NCI-H2107 treated with DMSO at 0.1 percent for 48 hours (cell line): ENCODE results near the gene RASEF.
"Not testable (repeated sequence)": the region's sequence is repeated elsewhere in the genome, so short reads cannot be mapped to it uniquely, and the experiment has no call there.

Source experiments
- DNase-seq: peaks from one replicate; lab custom pipeline; 2025; ENCODE audit not compliant: unreplicated experiment; lab: John Stamatoyannopoulos, UW

RASEF gene

DNA sequence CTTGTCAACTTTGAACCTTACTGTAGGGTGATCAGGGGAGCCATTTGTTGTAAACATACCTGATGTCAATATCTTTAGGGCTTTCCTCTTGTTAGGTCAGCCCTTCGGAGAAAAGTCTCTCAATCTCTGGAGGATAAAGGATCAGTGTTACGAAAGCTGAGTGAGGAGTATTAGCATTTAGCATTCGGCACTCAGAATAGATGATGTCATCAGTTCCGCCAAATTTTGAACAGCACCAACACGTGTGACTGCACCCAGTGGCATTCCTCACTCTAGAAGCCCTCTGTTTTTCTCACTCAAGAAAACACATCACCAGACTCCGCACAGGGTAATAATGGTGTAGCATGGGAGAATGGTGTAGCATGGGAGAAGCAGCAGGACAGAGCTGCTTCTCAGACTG, 87.8 kb downstream of the RASEF start:
- DNase-seq: no peak

GRCh38 chr9:82972446-82972845, 90.5 kb downstream of the RASEF start:
- DNase-seq: no peak

DNA sequence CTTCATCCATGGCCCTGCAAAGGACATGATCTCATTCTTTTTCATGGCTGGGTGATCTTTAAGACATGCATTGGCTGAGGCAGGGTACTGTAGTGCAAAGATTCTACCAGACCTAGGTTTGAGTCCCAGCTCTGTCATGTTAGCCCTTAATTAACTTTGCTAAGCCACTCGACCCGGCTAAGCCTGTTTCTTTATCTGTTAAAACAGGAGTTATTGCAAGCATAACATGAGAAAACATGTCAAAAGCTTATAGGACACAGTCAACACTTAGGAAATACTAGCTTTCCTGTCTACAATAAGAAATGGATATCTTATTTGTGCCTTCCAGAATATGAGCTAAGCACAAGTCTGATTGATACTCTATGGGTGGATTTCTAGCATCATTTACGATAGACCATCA, 92.6 kb downstream of the RASEF start:
- DNase-seq: no peak

DNA sequence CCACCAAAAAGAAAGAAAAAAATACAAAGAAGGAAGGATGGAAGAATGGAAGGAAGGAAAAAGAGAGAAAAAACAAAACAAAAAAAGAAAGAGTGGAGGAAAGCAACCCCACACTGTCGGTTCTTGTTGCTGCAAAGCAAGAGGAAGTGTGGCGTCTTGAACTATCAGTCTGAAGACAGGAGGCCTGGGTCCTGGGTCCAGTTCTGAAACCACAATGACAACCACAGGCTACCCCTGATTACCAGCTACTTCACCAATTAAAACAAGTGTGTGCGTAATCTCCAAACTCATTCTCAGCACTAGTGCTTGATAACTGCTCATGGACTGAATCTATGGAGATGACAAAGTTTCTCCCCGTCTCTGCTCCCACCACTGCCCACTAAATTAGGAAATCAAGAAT, 93.7 kb downstream of the RASEF start:
- DNase-seq: no peak

DNA sequence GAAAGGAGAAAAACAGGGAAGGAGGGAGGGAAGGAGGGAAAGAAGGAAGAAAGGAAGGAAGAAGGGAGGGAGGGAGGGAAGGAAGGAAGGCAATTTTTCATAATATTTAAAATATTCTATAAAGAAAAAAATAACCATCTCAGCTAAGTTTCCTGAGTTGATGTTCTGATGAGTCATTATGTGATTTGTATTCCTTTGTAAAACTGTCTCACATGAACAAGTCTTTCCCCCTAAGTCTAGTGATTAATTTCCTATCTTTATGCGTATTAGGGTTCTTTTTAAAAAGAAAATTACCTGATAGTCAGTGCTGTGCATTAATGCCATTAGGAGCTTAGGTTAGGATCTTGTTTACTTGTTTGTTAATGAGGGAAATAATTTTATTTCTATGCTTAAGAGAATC, 94.1 kb downstream of the RASEF start:
- DNase-seq: no peak

DNA sequence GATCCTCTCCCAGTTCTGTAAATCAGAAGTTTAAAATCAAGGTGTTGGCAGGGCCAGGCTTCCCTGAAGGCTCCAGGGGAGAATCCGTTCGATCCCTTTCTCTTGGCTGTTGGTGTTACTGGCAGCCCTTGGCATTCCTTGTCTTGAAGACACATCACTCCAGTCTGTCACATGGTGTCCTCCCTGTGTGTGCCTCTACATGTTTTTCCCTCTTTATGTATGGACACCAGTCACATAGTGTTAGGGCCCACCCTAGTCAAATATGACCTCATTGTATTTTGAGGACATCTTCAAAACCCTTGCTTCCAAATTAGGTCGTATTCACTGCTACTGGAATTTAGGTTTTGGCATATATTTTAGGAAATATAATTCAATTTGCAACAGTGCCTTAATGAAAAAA, 94.6 kb downstream of the RASEF start:
- no peak for DNase-seq

DNA sequence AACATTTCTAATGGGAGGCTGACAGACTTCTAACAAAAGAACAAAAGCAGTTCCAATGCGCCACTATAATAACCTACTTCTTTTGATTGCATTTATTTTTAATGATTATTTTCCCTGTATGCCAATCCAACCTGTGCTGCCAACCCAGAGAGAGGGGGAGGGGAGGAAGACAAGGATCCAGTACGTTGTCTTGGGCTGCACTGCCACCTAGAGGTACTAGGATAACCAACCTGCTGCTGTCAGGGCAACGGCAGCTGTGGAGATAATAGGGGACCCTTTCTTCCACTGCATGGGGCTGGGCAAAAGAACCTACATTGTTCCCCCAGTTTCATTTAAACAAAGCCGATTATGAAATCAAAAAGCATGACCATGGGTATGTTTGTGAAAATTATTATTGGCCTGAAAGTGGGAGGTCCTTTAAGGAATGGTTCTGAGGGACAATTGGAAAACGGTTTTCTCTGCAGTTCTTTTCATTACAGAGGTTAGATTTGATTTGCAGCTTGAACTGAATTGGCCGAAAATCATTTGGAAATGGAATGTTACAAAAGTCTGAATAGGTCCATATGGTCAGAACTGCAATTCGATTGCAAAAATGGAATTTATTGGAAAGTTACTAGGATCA, 101.3 kb downstream of the RASEF start:
- peak; percentile 57 for DNase-seq

- no peak for DNase-seq
Measured at GRCh38 chr9:82957529-82958379, 105.2 kb downstream of the RASEF start.

DNA sequence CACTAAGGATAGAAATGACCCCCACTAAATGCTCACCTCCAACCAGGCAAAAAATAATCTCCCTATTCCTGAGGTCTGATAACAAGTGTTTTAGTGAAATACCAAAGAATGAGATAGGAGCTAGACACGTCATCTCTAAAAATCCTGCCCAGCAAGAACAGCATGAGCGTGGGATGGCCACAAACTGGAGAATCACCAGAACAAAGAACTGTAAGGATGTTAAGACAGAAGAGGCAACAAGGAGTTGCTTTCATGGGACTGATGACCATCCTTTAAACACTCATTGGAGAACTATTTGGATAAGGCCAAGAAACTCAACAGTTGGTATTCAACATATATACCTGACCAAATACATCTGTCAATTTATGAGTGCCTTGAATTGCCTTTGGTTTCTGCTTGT, 113.7 kb downstream of the RASEF start:
- no peak for DNase-seq

DNA sequence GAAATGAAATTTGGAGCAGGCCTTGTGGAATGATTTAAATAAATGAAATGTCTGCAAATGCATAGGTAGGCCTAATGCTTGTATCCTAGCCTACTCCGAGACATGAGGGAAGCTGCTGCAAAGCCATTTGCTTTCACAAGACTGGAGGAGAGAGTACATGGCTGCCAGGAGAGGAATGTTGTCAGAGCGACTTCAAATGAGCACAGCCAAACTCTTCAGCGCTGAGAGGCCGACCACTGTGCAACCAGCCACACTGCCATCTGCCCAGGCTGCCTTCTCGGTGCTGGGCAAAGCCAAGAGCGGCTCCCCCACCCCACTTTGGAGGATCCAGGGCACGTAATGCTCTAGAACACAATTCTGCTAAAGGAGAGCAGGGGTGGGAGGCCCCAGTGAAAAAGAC, 122.6 kb downstream of the RASEF start:
- DNase-seq: no peak

GRCh38 chr9:82939451-82939850, 123.5 kb downstream of the RASEF start:
- no peak for DNase-seq

DNA sequence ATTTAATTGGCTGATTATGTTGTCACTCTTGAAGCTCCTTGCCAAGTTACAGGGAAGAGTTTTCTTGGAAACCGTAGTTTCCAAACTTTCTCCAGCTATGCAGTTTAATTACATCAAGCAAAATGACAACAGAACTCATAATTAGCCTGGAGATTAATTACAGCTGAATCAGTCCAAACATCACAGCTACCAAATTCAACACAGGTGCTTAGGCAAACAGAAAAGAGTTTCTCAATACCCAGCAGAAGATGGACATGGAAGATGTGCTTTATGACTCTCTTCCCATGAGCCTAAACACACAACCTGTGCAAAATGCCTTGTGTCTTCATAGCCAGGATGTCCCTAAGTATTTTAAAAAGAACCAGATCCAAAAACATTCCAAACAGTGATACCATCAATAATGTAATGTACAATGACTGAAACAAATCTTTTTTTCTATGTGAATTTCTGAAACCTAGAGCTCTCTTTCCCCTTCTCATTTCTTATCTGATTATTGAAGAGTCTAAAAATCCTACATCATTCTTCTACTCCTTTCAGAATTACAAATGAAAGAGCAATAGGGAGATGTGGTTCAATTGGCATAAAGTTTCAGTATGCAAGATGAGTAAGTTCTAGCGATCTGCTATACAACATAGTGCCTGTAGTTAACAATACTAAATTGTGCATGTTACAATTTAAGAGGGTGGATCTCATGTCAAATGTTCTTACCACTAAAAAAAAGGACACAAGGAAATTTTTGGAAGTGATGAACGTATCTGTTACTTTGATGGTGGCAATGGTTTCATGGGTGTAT, 124.3 kb downstream of the RASEF start:
- no peak for DNase-seq

- not testable (repeated sequence) for DNase-seq
Measured at GRCh38 chr9:82936561-82936960, 126.4 kb downstream of the RASEF start.

GRCh38 chr9:82934949-82935348, 128.0 kb downstream of the RASEF start:
- DNase-seq: no peak

DNA sequence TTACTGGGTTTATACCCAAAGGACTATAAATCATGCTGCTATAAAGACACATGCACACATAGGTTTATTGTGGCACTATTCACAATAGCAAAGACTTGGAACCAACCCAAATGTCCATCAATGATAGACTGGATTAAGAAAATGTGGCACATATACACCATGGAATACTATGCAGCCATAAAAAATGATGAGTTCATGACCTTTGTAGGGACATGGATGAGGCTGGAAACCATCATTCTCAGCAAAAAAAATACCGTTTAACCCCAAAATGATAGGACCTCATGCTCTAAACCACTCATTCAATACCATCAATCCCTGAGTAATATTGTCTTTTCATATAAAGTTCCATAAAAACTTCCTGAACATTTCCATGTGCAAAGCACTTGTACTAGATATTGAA, 128.9 kb downstream of the RASEF start:
- DNase-seq: not testable (repeated sequence)

- DNase-seq: no peak
Measured at GRCh38 chr9:82930116-82930515, 132.8 kb downstream of the RASEF start.
